ENCODE results near the gene CD200. TPM values are rescaled to one million over a fixed set of nuclear protein-coding genes. Genes with fewer than 3 reads are reported as not detected.

Gene CD200
- total RNA-seq, 6 donors from 2014 or later = 2.4 to 9.9 (median 4.5) TPM

- H3K27ac ChIP-seq = no peak overlapping the region
- no peaks in the 10 kb centered on the region for H3K36me3 ChIP-seq
- no peak overlapping the region for H3K4me3 ChIP-seq
- DNase-seq = no peak
- peaks cover 0 to 4% (median 0%) of the 10 kb centered on the region in 4 donors for H3K4me1 ChIP-seq
- H3K9me3 ChIP-seq = no peaks in the 10 kb centered on the region
- ATAC-seq (ENCODE audit: low FRiP score in 2 of 2) = no peak
- TF ChIP-seq EP300 (IDR thresholded peaks at IDR 0.05) = no peak
- 54 to 66% methylated on average over 5 of the region's 5 CpGs for WGBS, 2 donors
- H3K27me3 ChIP-seq = no peaks in the 10 kb centered on the region
Measured at GRCh38 chr3:112321867-112322652, 10.9 kb upstream of the CD200 start.

GRCh38 chr3:112327371-112327951 lies 5.5 kb upstream of the CD200 start:
- Histone ChIP-seq H3K27me3 (no peaks in the 10 kb centered on the region), H3K4me3 (no peak overlapping the region), H3K9me3 (no peaks in the 10 kb centered on the region), H3K4me1 (no peaks in the 10 kb centered on the region), H3K36me3 (no peaks in the 10 kb centered on the region), H3K27ac (no peak overlapping the region)
- ATAC-seq (ENCODE audit: low FRiP score in 2 of 2) (peak; percentile 89 to 93), DNase-seq (peak in 1 of 2 donors; percentile 23)
- no peak for TF ChIP-seq POLR2A (IDR thresholded peaks at IDR 0.05)
- TF ChIP-seq CTCF (IDR thresholded peaks at IDR 0.05) = peak; percentile 40 to 78 (median 65)
- WGBS, 2 donors = 0 to 3% methylated on average over 2 of the region's 2 CpGs

- H3K27ac ChIP-seq = no peak overlapping the region
- 90 to 95% methylated on average over 4 of the region's 4 CpGs for WGBS, 2 donors
- H3K4me1 ChIP-seq = peaks cover 3 to 11% (median 8%) of the 10 kb centered on the region in 4 donors
- ATAC-seq (ENCODE audit: low FRiP score in 2 of 2) (no peak), DNase-seq (no peak)
- no peaks in the 10 kb centered on the region for H3K27me3 ChIP-seq
- H3K9me3 ChIP-seq = no peaks in the 10 kb centered on the region
- no peak for TF ChIP-seq CTCF (IDR thresholded peaks at IDR 0.05)
- no peak for TF ChIP-seq POLR2A (IDR thresholded peaks at IDR 0.05)
- TF ChIP-seq EP300 (IDR thresholded peaks at IDR 0.05) = no peak
- no peak for TF ChIP-seq POLR2AphosphoS5 (IDR thresholded peaks at IDR 0.05)
- no peak overlapping the region for H3K4me3 ChIP-seq
- no peaks in the 10 kb centered on the region for H3K36me3 ChIP-seq
Measured at GRCh38 chr3:112331851-112332250, 1.1 kb upstream of the CD200 start.

- Histone ChIP-seq H3K4me1 (peaks cover 3 to 11% (median 8%) of the 10 kb centered on the region in 4 donors), H3K36me3 (no peaks in the 10 kb centered on the region), H3K4me3 (peak overlapping the region; percentile 42 to 56 (median 52)), H3K27me3 (no peaks in the 10 kb centered on the region), H3K9me3 (no peaks in the 10 kb centered on the region), H3K27ac (peak overlapping the region; percentile 42 to 82 (median 72))
- no peak for TF ChIP-seq CTCF (IDR thresholded peaks at IDR 0.05)
- TF ChIP-seq EP300 (IDR thresholded peaks at IDR 0.05) = no peak
- no peak for TF ChIP-seq POLR2AphosphoS5 (IDR thresholded peaks at IDR 0.05)
- ATAC-seq (ENCODE audit: low FRiP score in 2 of 2) = peak; percentile 49 to 79
- DNase-seq = no peak
- WGBS, 2 donors = 6 to 11% methylated on average over 19 to 23 of the region's 23 CpGs
Measured at GRCh38 chr3:112333381-112334317, 693 bp downstream of the CD200 start.
